GM23338 (cell line): ENCODE measurements around the gene TANGO2. TPM values are rescaled to one million over a fixed set of nuclear protein-coding genes. Genes with fewer than 3 reads are reported as not detected.

ENCODE experiments used
- EZH2 ChIP-seq: fragments of 200-600 bp; sonication (generic); IDR thresholded peaks from one replicate; pipeline ENCODE4 v1.8.0; 2017; ENCODE audit warnings: antibody characterized with exemption, mild to moderate bottlenecking, low read depth; ENCODE audit not compliant: unreplicated experiment
- REST ChIP-seq: IDR thresholded peaks from one replicate; pipeline ENCODE4 v1.6.1; 2018; ENCODE audit warnings: antibody characterized with exemption; ENCODE audit not compliant: unreplicated experiment
- STAT1 ChIP-seq: IDR thresholded peaks from one replicate; pipeline ENCODE4 v1.6.1; 2016; ENCODE audit warnings: antibody characterized with exemption; ENCODE audit not compliant: unreplicated experiment
- ZNF114 ChIP-seq: fragments of 250-450 bp; sonication (Bioruptor Pico); IDR thresholded peaks from 2 replicates; pipeline ENCODE4 v1.5.0; 2020; ENCODE audit warnings: mild to moderate bottlenecking, moderate library complexity
- ZNF331 ChIP-seq: fragments of 250-450 bp; sonication (Bioruptor Pico); IDR thresholded peaks from 2 replicates; pipeline ENCODE4 v1.5.0; 2020; ENCODE audit warnings: low read depth, mild to moderate bottlenecking, moderate library complexity
- ZNF462 ChIP-seq: fragments of 250-450 bp; sonication (Bioruptor Pico); IDR thresholded peaks from 2 replicates; pipeline ENCODE4 v1.5.0; 2020; ENCODE audit warnings: mild to moderate bottlenecking, moderate library complexity
- polyA plus RNA-seq: library from polyadenylated mRNA; unstranded; fragments of >200 nt; fragmentation: Nextera tagmentation; extraction: Ambion mirVana; gene quantifications from 2 replicates; pipeline ENCODE4 v1.2.1, GENCODE V29; 2016
- total RNA-seq: library from RNA; depleted of rRNA; stranded (reverse); fragments of >200 nt; shearing (Covaris generic); gene quantifications from 2 replicates; pipeline ENCODE4 v1.2.3, GENCODE V29; 2014

TANGO2 gene
- total and polyA plus RNA-seq, 2 experiments from 2014 or later: 6.9 to 15.0 TPM

GRCh38 chr22:20083891-20084546 is 63.1 kb downstream of the TANGO2 start (continued):
- TF ChIP-seq ZNF462 (no peak), ZNF331 (no peak), ZNF114 (CRISPR knock-in tag) (no peak), STAT1 (no peak), EZH2 (no peak), REST (no peak)
